HUDEP-2 (cell line): ENCODE results near the gene MT1HL1.
A peak's percentile ranks its signal among the peaks of the same experiment; 100 is the strongest.

Source experiments
- DNase-seq, 76 experiments: peaks; one replicate each; lab custom pipeline; 2025; ENCODE audit not compliant: unreplicated experiment in 76 of 76; lab: John Stamatoyannopoulos, UW

Gene MT1HL1

DNA sequence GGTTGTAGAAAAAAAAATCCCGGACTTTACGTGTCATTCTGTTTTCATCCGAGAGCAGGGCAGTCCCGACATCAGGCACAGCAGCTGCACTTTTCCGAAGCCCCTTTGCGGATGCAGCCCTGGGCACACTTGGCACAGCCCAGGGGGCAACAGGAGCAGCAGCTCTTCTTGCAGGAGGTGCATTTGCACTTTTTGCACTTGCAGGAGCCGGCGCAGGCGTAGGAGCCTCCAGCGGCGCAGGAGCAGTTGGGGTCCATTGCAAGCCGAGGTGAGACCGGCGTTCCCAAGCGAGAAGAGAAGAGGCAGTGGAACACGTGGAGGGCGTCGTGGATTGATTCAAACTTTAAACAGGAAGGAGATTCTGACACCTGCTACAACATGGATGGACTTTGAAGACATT is at the start of gene MT1HL1:
MT1HL1 (minus strand) TSS at position 326 of the 400 bp plus-strand sequence; CDS start at position 257, 69 bp downstream.
- no peak for DNase-seq

DNA sequence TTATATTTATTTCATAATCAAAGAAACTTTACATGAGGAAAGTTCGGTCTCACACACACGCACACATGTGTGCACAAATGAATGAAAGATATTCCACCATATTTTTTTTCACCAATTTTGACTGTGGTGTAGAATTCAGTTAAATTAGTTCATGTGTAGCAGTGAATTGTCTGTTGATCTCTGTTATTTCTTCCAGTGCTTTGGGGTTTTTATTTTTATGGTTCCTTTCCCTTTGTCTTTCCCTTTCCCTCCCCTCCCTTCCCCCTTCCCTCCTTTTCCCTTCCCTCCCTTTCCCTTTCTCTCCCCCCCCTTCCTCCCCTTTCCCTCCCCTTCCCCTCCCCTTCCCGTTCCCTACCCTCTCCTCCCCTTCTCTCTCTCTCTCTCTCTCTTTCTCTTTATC is 46.7 kb upstream of the MT1HL1 start:
- no peak for DNase-seq

DNA sequence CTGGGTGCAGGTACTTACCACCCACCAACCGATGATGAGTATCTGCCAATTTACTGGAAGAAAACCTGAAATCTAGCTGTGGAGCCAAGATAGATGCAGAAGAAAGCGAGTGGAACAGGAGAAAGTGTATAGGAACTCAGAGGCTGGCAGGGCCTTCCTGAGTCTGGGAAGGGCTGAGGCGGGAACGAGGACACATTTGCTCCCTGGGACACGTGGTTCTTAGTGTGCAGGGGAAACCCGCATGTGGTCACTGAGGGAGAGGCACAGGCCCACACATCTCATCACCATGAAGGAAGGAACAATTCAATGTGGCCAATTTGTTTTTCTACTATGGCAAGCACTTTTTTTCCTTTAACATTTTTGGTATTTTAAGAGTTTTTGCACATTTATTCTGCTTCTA is 45.9 kb upstream of the MT1HL1 start:
- no peak for DNase-seq

DNA sequence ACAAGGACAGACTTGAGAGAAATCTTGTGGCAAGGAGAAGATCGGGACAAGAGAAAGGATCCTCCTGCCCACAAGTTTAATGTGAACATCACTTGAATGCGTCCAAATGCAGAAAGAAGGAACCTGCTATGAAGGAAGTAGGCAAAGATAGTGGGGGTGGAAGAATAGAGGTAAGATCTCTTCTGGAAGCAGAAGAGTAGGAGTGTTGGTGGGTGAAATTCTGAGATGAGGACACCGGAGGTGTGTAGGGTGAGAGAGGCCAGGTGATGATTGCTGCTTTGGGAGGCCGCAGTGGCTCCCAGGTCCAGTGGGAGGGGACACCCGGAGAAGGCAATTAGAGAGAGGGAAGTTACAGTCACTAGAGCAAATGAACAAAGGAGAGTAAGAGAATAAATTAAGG is 44.6 kb upstream of the MT1HL1 start:
- no peak for DNase-seq

DNA sequence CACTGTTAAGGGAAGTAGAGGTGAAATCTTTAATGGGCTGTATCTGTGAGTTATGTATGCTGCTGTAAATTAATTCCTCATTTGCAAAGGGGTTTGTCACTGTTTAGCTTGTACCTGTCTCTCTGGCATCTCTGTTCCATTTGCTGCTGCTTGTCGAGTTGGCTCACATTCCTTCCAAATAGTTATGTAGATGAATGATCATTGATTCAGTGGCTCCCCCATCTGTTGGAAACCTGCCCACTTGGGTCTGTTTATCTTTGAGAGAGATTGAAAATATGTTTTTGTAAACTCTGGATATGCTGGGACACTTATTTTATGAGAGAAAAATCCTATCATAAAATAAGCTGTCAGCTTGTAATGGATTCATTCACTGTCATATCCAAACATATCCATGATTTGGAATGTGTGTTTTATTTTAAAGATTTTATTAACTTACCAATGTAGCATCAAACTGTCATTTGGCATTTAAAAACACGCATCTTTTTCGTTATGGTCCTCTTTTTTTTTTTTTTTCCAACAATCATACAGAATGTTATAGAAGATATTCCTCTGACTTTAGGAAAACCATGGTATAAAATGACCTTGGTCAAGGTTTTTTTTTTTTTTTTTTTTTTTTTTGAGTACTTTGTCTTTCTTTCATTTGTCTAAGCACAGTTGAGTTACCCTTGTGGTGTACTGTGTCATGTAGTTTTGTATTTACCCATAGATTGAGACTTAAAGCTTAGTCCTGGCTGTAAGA is 41.2 kb upstream of the MT1HL1 start:
- peak in 9 of 76 experiments; percentile 2 to 17 (median 5) for DNase-seq

DNA sequence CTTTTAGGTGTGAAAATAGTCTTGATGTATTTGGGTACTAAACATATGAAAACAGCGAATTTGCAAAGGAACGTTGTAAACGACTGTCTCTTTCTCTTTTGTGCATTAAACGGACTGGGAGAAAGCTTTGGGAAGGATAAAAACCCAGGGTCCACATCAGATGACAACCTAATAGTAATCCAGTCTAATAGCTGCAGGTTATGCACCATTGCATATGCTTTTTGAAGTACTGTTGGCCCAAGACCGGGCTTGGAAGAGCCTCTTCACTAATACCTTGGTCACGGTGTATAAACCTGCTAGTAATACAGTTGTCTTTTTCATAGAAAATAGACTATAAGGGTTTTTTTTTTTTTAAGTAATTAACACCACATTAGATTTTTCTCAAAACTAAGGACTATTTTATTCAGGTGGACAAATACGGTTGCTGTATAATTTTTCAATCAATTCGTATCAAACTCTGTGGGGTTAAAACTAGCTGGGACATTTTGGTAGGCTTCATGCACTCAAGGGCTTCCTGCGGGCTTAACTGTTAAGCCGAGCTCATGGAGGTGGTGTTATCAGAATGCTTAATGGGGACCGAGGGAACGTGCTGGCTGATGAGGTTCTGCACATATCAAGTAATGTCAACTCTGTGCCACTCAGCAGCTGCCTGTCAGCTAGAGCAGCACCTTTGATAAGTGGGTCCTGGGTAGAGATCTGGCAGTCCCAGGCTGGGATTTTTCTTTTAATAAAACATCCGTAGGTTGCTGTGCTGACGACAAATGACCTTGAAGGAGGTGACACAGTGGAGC is 39.8 kb upstream of the MT1HL1 start:
- no peak for DNase-seq

DNA sequence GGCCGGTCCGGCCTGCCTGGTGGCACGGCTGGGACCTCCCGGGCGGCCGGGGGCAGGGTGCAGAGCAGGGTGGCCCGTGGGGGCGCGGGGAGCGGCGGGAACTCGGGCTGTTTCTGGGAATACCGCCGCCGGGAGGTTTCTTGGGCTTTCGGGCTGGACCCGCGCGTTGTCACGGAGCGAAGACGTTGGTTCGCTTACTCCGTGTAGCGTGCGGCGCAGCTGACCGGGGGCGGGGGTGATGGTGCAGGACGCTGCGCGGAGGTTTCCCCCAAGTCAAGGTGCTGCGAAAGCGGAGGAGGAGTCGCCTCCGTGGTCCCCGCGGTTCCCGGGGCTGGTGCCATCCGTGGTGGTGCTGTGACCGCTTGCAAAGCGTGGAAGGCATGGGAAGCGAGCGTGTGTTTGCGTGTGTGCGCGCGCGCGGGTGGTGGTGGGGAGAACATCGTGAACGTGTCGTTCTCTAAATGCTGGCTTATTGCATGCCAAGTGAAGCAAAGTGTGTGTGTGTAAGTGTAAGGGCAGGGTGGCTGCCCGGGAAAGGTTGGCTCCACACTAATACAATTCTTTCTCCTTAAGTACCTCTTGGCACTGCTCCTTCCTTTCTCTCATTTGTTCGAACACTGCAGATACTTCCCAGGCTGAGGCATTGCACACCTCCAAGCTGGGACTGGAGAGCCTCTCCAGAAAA is 38.8 kb upstream of the MT1HL1 start:
- DNase-seq: no peak

DNA sequence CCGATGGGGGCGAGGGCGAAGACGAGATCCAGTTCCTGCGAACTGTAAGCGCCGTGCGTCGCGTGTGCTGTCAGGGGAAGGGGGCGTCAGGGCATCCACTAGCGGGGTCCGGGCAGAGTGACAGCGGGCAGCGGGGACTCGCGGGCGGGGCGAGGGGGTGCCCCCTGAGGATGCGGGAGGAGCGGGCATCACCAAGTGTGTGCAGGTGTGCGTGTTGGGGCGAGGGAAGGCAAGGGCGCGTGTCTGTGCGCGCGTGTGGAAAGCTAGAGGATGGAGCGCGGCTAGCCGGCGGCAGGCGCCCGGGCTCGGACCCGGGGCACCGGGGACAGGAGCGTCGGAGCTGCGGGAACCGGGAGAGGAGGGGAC is 38.3 kb upstream of the MT1HL1 start:
- DNase-seq: no peak

DNA sequence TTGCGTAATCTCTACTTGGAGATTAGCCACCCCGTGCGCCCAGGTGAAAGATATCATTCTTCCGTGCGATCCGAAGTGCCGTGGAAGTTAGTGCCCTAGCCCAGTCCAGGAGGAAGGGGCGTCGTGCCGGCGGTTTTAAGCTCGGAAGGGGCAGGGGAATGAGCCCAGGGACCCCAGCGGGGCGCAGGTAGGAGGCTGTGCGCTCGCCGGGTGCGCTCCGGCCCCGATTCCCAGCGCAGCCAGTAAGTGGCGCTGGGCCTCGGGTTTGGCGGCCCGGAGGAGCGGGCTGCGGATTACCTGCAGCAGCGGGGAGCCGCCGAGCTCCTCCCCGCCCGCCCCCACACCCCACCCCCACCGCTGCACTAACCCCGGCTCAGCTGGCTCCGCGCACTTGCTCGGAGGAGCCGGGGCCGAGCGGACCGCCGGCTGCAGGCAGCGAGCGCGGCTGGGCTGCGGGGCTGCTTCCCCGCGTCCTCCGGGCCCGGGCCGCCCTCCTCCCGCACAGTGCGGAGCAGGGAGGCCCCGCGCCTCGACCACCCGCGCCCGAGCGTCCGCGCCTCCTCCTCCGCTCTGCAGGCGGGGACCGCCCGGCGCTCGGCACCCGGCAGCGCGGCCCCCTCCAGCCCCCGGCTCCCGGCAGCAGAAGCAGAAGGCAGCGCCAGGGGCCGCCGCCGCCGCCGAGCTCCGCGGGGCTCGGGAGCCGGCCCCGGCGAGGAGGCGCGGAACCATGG is 37.7 kb upstream of the MT1HL1 start, which contains the start of gene RYR2:
RYR2 (plus strand) TSS at position 390 of the 731 bp plus-strand sequence; CDS start at position 728, 338 bp downstream.
- DNase-seq: peak in 1 of 76 experiments; percentile 3

DNA sequence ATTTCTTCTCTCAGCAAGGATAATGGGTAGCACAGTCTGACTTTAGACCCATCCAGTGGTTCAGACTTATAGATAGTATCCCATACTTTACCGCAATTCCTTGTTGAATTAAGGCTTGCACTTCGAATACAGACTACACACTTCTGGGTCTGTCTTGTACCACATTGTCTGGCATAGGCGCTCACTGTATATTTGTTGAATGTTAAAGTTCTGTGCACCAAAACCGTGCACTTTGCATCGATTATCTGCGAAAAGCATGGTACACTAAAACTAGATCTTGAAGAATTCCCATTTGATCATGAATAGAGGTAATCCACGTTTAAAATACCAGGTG is 37.2 kb upstream of the MT1HL1 start:
- DNase-seq: no peak

DNA sequence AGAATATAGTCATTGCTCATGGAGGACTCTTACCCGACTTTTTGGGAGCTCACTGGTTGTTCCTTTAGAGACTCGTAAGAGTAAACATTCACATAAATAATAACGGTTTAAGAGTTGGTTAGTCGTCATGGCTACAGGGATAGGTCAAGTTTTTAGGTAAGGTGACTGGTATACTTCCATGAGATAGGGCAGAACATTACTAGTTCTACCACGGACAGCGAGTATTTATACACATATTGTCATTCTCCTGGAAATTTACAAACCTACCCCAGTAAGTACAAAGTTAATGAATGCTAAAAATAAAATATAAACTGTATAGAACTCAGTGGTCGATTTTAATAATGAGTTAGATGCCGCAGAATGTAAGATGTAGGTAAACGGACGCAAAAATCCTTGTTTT is 36.6 kb upstream of the MT1HL1 start:
- DNase-seq: no peak

DNA sequence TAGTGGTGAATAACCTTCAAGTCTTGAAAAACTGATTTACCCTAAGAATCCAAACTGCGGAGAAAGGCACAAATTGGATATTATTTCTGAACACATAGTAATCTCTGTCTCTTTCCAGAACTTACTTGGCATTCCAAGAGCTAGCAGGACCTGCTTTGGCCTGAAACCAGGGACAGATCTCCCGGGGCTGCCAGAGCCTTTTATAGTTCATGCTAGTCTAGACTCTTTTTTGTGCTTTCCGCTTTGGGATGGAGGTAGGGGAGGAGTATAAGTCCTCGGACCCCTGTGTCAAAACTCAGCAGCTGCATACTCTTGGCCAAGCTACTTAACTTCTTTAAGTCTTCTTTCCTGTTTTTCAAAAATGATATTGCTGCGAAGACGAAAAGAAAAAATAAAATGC is 34.0 kb upstream of the MT1HL1 start:
- DNase-seq: no peak

DNA sequence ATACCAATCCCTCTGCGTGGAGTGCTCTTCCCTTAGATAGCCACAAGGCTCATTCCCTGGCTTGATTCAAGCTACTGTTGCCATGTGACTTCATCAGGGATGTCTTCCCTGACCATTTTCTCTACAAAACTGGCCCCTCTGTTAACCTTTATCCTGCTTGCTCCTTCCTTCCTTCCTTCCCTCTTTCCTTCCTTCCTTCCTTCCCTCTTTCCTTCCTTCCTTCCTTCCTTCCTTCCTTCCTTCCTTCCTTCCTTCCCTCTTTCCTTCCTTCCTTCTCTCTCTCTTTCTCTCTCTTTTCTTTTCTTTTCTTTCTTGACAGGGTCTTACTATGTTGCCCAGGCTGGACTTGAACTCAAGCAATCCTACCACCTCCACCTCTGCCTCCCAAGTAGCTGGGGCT is 31.5 kb upstream of the MT1HL1 start:
- no peak for DNase-seq

DNA sequence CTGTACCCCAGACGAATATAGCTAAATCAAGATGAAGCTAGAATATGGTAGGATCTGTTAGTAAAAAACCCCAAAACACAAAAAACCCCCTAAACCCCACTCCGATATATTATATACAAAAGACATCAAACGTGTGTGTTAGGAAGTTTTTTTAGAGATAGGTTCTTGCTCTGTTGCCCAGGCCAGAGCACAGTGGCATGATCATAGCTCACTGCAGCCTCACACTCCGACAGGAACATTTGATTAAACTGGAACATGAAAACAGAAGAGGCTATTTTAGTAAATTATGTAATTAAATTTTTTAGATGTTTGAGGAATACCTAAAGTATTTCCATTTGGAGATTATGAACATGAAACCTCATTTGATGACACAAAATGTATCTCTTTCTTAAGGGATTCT is 29.6 kb upstream of the MT1HL1 start:
- no peak for DNase-seq

DNA sequence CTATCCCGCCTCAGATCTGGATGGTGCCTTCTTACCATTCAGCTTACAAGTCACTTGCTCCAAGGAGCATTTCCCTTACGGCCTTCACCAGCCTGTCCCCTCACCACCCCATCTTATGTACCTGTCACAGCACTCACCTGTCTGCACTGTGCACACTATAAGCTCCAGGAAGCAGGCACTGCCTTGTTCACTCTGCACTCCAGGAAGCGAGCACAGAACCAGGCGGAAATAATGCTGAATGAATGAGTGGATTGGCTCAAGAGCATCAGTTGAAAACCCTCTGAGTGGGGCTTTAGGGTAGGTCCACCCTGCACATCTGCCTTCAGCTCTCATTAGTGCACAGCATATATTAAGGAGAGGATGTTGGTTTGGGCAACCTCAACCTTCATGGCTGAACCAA is 28.8 kb upstream of the MT1HL1 start:
- DNase-seq: no peak

DNA sequence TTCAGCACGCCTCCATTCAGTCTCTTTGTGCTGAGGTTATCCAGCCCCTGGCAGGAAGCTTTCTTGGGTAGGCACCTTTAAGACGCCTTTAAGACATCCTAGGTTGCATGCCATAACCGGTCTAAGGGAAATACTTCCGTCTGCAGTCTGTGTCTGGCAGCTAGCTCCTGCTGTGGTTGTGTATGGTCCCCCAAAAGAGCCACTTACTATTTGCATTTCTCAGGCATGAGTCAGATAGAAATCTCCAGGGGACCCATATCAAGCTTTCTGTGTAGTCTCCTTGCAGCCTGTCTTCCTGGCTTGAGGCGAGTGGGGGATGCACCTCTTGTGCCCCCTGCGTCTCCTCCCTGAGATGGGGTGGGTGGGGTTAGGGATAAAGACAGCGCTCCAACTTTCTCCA is 27.8 kb upstream of the MT1HL1 start:
- DNase-seq: no peak

DNA sequence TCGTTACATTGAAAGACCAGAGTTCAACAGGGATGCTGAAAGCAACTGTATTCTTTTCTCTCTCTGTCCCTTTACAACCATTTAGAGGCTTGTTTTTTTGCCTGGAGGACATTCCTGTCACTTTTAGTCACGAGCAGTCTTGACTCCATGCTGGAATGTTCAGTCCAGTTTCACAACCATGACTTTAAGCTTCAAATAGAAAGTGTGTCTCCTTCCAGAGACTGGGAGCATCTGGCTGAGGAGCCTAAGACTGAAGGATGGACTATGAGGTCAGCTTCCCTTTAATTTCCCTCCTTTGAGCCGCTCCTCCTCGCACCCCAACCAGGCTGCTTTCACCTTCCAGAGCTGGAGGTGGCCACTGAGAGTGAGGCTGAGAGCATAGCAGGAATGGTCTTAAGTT is 27.2 kb upstream of the MT1HL1 start:
- DNase-seq: no peak

DNA sequence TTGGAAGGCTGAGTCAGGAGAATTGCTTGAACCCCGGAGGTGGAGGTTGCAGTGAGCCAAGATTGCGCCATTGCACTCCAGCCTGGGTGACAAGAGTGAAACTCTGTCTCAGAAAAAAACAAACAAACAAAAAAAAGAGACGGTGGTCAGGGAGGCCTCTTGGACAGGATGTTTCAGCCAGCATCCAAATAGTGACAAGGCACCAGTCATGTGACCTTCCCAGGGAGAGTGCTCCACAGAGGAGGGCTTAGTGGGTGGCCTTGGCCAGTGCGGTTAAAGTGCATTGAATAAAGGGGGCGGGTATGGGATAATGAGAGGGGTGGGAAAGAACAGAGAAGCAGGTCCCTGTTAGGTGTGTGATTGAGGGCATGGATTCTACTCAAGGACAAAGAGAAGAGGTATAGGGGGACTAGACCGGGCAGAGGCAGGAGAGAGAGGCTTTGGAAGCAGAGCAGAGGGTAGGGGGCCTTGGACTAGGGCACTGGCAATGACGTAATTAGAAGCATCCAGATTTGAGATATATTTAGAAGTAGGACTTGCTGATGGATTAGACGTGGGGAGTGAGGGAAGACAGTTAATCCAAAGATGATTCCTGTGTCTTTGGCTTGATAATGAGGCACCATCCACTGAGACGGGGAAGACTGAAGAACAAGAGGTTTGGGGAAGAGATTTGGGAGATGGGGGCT is 25.8 kb upstream of the MT1HL1 start:
- no peak for DNase-seq

DNA sequence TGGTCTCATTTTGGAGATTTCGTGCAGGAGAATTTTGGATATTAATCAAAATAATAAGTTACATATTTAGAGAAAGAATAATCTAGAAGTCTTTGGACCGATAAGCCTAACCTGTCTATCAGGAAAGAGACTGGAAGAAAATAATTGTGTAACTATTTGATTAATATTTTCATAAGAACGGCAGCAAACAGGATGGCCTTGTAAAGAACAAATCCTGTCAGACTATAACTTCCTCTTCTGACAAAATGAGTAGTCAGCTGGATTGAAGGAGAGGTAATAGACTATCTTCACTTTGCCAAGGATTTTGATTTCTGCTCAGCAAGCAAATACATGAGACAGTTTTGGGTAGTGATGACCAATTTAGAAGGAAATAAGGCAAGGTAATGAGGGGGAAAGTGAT is 25.0 kb upstream of the MT1HL1 start:
- DNase-seq: no peak

DNA sequence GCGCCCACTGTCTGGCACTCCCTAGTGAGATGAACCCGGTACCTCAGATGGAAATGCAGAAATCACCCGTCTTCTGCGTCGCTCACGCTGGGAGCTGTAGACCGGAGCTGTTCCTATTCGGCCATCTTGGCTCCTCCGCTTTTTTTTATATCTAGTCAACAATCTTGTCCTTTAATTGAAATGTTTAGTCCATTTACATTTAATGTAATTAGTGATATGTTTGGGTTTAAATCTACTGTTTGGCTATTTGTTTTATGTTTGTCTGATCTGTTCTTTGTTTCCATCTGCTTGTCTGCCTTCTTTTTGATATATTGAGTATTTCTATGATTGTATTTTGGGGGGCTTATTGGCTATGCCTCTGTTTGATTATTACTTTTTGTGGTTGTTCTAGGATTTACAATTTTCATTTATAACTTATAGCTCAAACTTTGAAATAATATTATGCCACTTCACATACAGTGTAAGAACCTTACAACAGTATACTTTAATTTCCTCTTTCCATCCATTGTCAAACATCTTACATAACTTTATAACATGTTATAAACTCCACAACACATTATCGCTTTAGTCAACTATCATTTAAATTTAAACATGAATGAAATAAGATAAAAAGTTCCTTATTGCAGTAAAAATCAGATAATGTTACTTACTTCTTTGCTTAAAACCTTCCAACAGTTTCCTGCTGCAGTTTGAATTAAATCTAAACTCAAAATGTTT is 21.3 kb upstream of the MT1HL1 start:
- DNase-seq: no peak
